Activated T-cell treated with anti-CD3 and anti-CD28 coated beads for 4 hours (primary cell): ENCODE data around the gene ALG1L2.
"Not testable (repeated sequence)": the region's sequence is repeated elsewhere in the genome, so short reads cannot be mapped to it uniquely, and the experiment has no call there.

Experiments used
- DNase-seq: peaks from one replicate; pipeline ENCODE4 v3.0.0-alpha.2; 2020

The ALG1L2 gene, protein sequence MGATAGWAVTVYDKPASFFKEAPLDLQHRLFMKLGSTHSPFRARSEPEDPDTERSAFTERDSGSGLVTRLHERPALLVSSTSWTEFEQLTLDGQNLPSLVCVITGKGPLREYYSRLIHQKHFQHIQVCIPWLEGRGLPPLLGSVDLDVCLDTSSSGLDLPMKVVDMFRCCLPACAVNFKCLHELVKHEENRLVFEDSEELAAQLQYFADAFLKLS

DNA sequence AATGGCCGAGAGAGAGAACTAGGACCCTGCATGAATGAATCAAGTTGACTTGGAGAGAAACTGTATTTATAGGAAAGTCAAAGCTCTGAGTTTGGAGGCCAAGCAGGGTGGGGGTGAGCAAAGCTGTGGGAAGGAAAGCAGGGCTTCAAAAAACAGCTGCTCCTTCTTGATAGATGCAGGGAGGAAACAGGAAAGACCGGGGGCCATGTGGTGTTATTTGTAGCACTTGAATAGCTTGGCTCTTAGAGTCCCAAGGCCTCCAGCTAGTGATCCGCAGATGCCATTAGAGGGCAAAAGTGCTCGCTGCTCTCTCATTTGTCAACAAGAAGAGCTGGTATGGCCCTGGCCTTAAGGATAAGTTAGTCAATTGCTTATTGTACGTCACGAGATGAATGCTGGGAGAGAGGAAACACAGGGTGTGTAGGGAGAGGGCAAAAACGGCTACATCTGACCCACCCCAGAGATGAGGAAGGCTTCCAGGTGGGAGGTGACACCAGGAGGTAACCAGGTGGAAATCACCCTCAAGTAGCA, at the start of gene ALG1L2:
TSS of gene ALG1L2 (plus strand) at position 481 of the 531 bp plus-strand sequence. CDS start 186 bp downstream, outside the sequence.
- DNase-seq: no peak

DNA sequence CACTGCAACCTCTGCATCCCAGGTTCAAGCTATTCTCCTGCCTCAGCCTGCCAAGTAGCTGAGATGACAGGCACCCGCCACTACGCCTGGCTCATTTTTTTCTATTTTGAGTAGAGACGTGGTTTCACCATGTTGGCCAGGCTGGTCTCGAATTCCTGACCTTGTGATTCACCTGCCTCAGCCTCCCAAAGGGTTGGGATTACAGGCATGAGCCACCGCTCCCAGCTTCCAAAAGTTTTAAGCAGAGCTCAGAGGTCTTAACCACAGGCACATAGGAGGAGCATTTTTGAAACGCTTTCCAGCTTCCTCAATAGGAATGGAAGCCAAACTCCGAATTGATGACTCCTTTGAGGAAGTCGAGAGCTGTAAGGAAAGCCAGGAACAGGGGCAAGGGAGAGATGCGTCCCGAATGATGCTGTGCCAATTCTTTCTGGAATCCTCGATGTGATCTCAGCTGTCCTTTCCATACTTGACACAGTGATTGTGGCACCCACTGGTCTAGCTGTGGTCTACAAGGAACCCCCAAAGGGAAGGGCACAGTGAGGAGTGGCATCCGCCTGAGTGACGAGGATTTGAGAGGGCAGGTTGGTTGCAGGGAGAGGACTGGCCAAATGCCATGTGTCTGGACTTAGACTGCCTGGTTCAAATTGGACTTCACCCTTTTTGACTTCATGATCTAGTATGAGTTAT, 44.4 kb upstream of the ALG1L2 start:
- DNase-seq: not testable (repeated sequence)

DNA sequence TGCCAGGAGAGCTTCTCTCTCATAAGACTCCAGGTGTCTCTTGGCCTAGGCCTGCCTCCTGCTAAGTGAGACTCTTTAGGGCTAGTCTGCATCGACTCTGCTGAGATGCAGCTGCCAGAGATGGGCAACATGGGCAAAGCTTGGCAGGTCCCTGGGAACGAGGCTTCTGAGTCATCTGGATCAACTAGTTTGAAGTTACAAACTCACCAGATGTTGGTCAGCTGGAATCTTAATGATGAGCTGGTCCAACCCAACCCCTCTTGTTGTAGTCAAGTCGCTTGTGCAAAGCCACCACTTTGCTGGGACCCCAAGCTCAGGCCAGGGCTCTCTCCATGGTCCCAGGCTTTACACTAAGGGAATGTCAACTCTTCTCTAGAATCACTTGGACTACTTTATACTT, 38.9 kb upstream of the ALG1L2 start:
- DNase-seq: not testable (repeated sequence)

DNA sequence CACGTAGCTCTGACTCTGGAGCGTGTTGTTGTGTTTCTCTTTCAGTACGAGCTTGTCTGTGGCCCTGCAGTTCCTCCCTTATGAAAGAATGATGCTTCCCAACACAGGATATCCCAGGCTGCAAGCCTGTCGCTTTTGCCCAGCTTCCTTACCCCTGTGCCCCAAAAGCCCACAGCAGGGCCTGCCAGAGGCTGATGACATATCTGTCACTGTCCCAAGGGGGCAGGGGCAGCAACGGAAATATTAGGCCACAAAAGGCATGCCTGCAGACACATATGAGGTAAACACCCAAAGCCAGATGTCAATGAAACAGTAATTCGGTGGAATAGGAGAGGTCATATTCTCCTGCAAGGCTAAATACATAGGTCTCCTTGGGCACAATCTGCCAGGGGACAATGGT, 38.0 kb upstream of the ALG1L2 start:
- DNase-seq: not testable (repeated sequence)

DNA sequence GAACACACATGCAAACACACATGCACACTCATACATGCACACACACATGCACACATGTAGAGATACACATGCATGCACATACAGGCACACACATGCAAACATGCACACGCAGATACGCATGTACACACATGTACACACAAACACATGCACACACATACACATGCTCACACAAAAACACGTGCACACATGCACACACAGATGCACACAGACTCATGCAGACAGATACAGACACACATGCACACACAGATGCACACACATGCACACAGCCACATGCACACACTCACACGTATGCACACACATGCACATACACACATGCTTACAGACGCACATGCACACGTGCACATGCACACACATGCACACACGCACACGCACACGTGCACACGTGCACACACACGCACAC, 37.3 kb upstream of the ALG1L2 start:
- DNase-seq: no peak

DNA sequence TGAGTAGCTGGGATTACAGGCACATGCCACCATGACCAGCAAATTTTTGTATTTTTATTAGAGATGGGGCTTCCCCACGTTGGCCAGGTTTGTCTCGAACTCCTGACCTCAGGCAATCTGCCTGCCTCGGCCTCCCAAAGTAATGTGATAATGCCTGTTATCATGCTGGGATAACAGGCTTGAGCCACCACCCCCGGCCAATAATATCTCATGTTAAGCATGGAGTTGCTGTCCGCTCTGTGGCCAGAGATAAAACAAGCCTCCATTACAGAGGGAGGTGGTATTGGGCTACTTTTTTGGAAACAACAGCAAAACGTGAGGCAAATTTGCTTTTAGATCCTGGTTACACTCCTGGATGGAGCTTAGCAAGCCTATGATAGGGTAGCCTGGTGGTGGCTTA, 32.9 kb upstream of the ALG1L2 start:
- no peak for DNase-seq

DNA sequence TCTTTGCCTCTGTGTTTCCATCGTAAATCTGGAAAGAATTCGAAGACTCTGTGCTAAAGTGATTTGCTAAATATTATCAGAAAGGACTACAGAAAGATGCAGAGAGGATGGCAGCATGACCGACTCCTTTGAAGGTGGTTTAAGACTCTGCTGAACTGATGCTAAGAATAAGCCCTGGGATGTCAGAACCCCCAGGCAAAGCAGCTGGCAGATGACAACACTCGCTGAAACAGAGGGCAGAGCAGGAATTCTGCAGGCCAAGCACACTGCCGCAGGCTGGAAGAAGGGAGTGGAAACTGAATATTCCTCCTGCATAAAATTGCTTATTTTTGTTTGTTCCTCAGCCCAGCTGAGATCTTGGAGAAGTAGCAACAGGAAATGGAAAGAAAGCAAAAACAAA, 29.3 kb upstream of the ALG1L2 start:
- DNase-seq: not testable (repeated sequence)

DNA sequence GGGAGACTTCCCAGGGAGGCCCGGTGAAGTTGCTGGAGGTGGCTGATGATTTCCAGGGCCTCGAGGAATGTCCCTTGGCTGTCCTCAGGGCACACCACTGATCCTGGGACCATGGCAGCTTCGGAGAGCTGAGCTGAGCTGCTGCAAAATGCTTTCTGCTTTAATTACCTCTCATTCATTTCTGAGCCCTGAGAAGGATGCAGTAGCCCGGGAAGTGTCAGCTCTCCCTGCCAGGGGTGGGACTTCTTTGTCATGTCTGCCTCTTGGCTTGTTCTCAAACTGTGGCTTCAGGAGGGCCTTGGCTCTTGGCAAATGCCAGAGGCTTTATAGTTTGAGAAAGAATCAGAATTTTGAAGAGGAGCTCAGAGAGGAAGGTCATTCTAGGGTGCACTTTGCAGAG, 28.7 kb upstream of the ALG1L2 start:
- DNase-seq: not testable (repeated sequence)

DNA sequence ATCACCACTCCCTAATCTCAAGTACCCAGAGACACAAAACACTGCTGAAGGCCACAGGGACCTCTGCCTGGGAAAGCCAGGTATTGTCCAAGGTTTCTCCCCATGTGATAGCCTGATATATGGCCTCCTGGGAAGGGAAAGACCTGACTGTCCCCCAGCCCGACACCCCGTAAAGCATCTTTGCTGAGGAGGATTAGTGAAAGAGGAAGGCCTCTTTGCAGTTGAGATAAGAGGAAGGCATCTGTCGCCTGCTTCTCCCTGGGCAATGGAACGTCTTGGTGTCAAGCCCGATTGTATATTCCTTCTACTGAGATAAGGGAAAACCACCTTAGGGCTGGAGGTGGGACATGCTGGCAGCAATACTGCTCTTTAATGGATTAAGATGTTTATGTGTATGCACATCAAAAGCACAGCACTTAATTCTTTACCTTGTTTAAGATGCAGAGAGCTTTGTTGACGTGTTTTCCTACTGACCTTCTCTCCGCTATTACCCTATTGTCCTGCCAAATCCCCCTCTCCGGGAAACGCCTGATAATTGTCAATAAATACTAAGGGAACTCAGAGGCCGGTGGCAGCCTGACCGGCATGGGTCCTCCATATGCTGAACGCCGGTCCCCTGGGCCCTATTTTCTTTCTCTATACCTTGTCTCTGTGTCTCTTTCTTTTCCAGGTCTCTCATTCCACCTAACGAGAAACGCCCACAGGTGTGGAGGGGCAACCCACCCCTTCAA, 23.9 kb upstream of the ALG1L2 start:
- DNase-seq: not testable (repeated sequence)

DNA sequence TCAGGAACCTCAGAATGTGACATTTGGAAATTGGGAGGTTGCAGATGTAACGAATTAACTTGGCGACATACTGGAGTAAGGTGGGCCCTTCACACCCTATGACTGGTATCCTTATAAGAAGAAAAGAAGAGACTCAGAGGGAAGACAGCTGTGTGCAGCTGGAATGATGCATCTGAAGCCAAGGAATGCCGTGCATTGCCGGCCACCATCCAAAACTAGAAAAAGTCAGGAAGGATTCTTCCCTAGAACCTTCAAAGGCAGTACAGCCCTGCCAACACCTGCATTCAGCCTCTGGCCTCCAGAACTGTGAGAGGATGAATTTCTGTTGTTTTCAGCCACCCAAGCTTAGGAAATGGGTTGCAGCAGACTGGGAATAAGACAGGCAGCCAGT, 23.4 kb upstream of the ALG1L2 start:
- DNase-seq: not testable (repeated sequence)

DNA sequence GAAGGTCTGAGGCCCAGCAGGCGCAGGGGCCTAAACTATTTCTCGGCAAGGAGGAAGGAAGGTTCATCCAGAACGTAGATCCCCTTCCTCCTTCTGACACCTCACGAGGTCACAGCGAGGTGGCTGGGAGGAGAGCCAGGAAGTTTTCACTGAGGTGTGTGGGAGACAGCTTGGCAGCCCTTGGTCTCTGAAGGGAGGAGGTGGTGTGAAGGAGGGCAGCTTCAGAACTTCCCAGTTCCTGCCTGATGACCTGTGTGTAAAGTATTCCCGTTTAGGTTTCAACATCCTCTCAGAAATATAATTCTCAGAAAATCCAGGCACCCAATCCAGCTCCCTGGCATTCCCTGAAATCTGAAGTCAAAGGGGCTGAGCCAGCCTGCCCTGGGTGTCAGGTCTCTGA, 22.9 kb upstream of the ALG1L2 start:
- DNase-seq: not testable (repeated sequence)

DNA sequence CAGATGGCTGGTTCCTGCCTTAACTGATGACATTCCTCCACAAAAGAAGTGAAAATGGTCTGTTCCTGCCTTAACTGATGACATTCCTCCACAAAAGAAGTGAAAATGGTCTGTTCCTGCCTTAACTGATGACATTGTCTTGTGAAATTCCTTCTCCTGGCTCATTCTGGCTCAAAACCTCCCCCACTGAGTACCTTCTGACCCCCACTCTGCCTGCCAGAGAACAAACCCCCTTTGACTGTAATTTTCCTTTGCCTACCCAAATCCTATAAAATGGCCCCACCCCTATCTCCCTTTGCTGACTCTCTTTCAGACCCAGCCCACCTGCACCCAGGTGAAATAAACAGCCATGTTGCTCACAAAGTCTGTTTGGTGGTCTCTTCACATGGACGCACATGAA, 22.5 kb upstream of the ALG1L2 start:
- not testable (repeated sequence) for DNase-seq

DNA sequence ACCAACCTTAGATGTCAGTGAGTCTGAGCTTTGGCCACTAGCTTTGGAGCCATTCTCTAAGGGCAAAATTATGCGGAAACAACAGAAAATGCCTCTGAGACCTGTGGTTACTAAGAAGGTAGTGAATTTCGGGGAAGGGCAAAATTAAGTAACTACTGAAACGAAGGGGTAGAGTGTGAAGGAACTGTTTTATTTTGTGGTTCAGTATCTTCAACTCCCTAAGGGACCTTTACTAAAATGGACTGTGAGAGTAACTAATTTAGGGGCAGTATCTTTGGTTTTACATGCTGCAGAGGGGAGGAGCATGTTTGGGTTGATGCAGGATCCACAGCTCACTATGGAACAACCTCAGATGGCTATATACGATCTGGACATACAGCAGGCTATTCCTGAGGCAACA, 8.0 kb upstream of the ALG1L2 start:
- DNase-seq: no peak

DNA sequence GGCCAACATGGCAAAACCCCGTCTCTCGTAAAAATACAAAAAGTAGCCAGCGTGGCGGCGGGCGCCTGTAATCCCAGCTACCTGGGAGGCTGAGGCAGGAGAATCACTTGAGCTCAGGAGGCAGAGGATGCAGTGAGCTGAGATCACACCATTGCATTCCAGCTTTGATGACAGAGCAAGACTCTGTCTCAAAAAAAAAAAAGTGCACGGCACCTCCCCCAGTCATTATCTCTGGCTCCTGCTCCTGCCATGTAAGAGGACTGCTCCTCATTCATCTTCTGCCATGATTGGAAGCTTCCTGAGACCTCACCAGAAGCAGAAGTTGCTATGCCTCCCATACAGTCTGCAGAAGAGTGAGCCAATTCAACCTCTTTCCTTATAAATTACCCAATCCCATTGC, 4.0 kb upstream of the ALG1L2 start:
- no peak for DNase-seq

DNA sequence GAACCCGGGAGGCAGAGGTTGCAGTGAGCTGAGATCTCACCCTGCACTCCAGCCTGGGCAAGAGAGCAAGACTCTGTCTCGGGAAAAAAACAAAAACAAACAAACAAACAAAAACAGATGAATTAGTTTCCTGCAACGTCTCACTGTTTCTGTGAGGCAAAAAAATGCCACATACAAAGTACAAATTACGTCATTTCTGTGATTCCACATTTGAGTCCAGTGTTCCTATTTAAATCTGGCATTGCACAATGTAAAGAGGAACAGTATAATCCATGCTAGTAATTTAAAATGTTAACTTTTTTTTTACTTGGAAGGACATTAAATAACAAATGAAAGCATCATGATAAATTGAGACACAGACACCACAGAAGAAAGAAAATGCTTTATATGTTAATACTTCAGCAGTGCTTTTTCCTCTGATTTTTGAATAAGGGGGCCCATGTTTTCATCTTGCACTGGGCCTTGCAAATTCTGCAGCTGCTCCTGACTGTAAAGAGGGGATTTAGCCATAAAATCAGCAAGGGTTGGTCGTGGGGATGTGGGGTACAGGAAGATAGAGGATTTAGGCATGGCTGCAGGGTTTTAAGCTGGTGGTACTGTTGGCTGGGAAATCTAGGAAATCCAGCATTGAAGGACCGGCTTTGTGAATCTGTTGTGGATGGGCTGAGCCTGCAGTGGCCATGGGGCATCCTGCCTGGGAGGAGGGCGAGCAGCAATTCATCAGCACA, 1.9 kb downstream of the ALG1L2 start:
- DNase-seq: not testable (repeated sequence)

DNA sequence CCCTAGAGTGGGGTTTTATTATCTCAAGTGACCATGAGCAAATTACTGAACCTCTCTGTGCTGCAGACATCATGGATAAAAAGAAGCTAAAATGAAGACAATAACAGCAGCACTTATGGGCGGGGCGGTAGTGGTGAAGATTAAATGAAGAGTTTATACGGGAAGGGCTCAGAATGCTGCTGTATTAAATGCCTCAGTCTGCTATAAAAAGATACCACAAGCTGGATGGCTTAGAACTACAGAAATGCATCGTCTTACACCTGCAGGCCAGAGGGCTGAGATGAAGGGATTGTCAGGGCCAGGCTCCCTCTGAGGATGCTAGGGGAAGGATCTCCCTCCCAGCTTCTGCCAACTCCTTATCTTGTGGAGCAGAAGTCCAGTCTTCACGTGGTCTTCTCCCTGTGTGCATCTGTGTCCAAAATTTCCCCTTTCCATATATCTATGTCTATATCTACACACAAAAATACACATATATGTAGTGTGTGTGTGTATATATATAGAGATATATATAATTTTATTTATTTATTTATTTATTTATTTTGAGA, 2.9 kb downstream of the ALG1L2 start:
- DNase-seq: no peak

DNA sequence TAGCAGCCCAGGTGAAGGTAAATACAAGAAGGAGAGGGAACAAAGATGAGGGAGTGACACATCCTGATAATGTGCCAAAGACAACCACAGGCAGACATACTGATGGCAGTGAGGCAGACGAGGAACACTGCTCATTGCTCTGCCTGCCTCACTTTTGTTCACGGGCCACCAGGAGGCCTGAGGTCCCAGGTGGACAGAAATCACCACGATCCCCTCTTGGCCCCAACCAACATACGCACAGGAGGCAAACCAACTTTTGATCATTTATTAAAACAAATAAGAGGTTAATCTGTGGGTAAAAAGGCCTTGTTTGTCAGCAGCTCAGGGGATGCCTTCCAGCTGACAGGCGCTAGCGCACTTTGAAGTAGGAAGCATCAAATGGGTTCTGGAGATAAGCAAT, 4.2 kb downstream of the ALG1L2 start:
- no peak for DNase-seq

DNA sequence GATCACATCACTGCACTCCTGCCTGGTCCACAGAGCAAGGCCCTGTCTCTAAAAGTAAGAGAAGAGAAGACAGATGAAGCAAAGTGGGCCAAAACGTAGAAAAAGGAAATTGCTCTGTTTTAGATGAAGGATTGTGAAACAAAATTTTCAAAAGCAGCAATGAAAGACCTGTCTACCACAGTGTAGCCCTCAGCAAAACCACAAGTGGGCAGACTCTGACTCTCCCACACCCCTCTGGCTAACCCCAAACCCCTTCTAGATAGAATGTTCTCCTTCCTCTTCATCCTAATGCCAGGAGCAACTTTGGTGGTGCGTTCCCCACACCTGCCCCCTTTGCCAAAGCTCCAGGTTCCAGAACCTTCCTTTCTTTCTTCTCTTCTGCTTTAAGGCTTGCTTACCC, 5.0 kb downstream of the ALG1L2 start:
- DNase-seq: not testable (repeated sequence)

DNA sequence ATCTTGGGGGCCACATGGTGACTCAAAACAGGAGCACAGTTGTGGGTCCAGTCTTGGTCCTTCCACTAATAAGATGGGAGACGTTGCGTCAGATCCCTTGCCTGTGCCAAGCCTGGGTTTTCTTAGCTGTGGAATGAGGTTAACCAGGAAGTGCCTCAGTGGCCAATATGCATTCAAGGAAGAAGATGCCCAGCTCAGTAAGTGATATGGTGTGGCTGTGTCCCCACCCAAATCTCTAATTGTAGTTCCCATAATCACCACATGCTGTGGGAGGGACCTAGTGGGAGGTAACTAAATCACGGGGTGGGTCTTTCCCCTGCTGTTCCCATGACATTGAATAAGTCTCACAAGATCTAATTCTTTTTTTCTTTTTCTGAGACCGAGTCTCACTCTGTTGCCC, 6.4 kb downstream of the ALG1L2 start:
- no peak for DNase-seq

DNA sequence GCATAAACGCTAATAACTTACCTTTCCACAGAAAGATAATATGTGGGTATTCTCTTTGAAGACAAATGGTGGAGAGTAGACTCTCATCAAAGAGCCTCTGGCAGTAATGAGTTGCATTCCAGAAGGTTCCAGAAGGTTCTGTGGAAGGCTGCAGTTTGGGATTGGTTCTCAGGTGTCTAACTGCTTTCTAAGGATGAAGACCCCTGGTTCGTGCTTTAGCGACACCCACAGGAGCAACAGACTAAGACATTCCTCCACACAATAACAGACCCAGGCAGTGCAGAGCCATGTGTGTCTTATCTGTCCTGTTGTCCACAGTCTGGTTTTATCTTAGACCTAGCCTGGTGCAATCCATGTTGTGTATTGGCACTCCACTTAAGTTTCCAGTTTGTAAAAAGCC, 9.1 kb downstream of the ALG1L2 start:
- not testable (repeated sequence) for DNase-seq

DNA sequence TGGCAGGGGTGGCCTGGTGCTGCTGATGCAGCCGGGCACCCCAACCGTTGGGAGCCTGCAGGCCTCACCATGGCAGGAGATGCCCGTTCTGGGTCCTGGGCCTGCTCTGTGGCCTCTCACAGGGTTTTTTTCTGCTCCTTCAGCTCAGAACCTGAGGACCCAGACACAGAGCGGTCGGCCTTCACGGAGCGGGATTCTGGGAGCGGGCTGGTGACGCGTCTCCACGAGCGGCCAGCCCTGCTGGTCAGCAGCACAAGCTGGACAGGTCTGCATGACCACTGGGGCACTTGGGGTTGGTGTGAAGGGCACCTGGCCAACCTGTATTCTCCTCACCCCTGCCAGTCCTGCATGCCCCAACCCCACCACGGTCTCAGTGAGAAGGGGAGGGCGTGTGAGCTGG, 10.3 kb downstream of the ALG1L2 start:
- no peak for DNase-seq

DNA sequence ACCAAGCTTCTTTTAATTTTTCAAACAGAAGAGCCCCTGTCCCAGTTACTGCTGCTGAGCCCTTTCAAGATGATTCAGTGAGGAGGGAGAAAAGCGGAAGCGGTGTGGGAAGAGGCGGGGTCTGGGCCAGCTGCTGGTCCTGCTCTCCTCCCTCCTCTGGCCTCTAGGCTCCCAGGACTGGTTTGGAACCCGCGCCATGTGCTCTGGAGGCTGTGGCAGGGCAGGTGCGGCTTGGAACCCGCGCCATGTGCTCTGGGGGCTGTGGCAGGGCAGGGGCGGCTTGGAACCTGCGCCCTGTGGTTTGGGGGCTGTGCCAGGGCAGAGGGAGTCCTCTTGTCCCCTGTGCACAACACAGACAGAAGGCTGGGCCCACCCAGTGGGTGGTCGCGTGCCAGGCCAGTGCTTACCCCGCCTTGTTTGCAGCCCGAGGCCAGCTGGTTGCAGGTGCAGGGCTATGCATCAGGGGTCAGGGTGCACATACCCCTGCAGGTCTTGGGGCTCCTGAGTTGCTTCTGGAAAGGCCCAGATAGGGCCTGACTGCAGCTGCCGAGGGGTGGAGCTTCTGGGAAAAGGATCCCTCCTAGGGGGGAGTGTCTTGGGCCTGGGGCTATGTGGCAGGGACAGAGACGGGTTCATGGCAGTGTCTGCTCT, 12.2 kb downstream of the ALG1L2 start:
- DNase-seq: no peak
